Cardiac fibroblast (primary cell): Measurements from ENCODE around the gene LSS.
A peak's percentile ranks its signal among the peaks of the same experiment; 100 is the strongest.
"Not testable (repeated sequence)": the region's sequence is repeated elsewhere in the genome, so short reads cannot be mapped to it uniquely, and the experiment has no call there.

ENCODE experiments used
- DNase-seq, 2 donors: peaks; one replicate each; pipeline versions ENCODE4 v3.0.0 to v3.0.0-alpha.2; 2010; ENCODE audit warnings: low read depth in 2 of 2
- H3K4me3 ChIP-seq, 2 donors: replicated peaks in 1 of 2; 1 replicate in 1 of 2; 2 replicates in 1 of 2; pipeline ENCODE4 v1.5.1; 2011; ENCODE audit warnings: low read depth in 2 of 2, low read length in 2 of 2, mild to moderate bottlenecking in 2 of 2, moderate library complexity in 1 of 2
- TF ChIP-seq, protein P1 (sequence below): IDR thresholded peaks from one replicate; pipeline ENCODE4 v1.5.1; 2011; ENCODE audit warnings: low read depth, mild to moderate bottlenecking, low read length, inconsistent platforms

LSS gene

DNA sequence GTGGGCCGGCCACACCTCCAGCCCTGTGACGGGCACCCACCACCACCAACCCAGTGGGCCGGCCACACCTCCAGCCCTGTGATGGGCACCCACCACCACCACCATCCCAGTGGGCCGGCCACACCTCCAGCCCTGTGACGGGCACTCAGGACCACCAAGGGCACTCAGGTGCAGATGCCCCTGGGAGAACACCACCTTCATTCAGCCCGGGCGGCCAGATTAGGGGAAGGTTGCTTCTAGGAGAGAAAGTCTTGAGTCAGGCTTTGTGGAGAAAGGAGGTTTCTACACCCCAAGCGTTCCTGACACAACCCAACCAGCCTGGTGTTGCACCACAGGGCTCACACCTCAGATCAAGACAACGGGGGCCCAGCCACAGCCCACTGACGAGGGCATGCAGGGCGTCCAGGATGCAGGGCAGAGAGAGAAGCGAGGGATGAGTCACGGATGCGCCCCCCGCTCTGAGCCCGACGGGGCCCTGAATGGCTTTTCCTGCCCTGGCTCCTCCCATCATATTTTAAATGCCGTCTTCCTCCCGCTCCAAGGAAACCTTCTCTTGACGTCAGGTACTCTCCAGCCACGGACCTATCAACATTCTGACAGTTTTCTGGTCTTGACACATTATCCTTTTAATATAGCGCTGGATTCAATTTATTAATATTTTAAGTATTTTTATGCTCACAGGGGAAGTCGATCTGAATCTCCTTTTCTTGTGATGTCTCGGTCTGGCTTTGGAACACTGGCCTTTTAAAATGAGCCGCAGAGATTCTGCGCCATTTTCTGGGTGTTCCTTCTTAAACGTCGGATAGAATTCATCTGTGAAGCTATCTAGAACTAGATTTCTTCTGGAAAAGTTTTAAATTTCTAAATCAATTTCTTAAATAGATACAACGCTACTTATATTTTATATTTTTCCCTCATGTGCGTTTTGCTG lies 43.7 kb downstream of the LSS start:
- peak overlapping the region; percentile 47 to 51 for H3K4me3 ChIP-seq
- peak; percentile 71 to 96 for DNase-seq
- TF ChIP-seq, protein P1, sequence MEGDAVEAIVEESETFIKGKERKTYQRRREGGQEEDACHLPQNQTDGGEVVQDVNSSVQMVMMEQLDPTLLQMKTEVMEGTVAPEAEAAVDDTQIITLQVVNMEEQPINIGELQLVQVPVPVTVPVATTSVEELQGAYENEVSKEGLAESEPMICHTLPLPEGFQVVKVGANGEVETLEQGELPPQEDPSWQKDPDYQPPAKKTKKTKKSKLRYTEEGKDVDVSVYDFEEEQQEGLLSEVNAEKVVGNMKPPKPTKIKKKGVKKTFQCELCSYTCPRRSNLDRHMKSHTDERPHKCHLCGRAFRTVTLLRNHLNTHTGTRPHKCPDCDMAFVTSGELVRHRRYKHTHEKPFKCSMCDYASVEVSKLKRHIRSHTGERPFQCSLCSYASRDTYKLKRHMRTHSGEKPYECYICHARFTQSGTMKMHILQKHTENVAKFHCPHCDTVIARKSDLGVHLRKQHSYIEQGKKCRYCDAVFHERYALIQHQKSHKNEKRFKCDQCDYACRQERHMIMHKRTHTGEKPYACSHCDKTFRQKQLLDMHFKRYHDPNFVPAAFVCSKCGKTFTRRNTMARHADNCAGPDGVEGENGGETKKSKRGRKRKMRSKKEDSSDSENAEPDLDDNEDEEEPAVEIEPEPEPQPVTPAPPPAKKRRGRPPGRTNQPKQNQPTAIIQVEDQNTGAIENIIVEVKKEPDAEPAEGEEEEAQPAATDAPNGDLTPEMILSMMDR = no peak

DNA sequence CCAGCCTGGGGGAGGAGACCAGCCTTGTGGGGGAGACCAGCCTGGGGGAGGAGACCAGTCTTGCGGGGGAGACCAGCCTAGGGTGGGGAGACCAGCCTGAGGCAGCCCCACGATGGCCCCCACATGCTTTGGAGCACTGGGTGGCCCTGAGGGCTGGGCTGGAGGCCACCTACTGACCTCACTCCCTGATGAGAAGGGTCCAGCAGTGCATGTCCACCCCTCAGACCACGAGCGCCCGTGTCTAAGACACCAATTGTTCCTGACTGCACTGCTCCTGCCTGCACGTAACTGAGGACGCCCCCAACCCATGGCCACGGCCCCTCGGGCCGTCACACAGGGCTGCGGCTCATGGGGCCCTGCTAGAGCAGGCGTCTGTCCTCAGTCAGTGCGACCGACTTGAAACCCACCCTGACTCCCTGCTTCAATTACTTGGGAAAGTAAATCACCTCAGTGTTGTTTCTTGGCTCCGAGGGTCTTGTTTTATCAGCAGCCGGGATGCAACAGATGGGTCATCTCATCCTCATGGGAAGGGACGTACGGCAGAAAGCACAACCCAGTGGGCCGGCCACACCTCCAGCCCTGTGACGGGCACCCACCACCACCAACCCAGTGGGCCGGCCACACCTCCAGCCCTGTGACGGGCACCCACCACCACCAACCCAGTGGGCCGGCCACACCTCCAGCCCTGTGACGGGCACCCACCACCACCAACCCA lies 44.5 kb downstream of the LSS start, which contains the start of gene SPATC1L:
TSS of gene SPATC1L (minus strand) at position 550 of the 715 bp plus-strand sequence. CDS start 1,643 bp downstream, outside the sequence.
- TF ChIP-seq, protein P1 = no peak
- DNase-seq = peak; percentile 61 to 90
- H3K4me3 ChIP-seq = peak within 1 kb of the TSS; percentile 65 to 73

DNA sequence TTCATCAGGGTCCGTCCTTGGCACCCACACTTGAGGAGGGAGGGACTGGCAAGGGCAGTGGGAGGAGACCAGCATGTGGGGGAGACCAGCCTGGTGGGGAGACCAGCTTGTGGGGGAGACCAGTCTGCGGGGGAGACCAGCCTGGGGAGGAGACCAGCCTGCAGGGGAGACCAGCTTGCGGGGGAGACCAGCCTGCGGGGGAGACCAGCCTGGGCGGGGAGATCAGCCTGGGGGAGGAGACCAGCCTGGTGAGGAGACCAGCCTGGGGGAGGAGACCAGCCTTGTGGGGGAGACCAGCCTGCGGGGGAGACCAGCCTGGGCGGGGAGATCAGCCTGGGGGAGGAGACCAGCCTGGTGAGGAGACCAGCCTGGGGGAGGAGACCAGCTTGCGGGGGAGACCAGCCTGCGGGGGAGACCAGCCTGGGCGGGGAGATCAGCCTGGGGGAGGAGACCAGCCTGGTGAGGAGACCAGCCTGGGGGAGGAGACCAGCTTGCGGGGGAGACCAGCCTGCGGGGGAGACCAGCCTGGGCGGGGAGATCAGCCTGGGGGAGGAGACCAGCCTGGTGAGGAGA lies 45.2 kb downstream of the LSS start:
- H3K4me3 ChIP-seq = peak overlapping the region in 1 of 2 donors; percentile 65
- not testable (repeated sequence) for DNase-seq

DNA sequence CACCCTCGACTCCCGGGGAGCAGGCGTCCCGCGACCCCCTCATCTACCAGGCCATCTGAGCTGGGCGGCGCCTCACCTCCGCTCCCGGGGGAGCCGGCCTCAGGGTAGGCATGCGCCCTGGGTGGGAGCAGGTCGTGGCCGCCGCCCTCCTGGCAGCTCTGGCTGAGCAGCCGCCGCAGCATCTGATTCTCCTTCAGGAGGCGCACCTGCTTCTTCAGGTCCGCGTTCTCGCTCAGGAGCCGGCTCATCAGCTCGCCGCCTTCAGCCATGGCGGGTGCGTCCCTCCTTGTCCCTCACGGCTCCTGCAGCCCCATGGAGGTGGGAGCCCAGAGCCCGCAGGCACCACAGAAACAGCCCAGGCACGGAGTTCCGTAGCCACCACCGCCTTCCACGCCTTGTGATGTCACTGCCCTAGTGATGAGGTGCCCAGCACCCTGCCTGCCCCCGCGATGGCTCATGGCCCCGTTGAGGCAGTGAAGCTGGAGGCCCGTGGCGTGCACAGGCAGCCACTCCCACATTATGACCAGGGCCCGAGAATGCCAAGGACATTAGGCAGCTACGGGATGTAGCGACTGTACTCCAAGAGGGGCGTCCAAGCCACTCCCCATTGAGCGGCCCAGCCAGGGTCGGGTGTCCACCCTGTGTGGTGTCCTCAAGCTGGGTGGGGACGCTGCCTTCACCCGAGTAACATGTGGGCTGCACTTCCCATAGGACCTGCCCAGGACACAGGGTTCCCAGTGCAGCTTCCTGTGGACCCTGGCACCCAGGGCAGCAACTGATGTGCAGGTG lies 45.8 kb downstream of the LSS start:
- no peak overlapping the region for H3K4me3 ChIP-seq
- DNase-seq = no peak
- TF ChIP-seq, protein P1 = no peak

DNA sequence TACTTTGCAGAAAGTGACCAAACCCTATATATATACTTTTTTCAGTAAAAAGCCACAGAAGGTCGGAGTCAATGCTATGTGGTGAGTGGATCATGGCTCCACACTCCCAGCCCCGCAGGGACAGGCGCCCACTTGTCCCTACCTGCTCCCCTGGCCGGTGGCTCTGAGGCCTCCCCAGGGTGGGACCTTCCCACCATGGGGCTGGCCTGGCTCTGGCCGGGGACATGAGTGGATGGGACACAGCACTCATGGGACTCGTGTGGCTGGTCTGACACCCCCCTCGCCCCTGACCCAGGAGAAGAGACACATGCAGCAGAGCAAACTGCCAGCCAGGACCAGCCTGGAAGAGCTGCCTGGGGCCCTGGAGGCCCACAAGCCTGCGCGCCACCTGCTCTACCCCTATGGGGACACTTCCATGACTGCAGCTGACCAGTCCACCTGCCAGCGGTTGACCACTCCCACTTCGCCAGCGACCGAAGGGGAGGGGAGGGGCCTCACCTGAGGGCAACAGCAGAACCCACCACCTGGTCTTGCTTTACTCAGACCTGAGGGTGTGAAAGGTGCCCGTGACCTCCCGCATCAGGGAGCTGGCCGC lies 46.5 kb downstream of the LSS start:
- no peak overlapping the region for H3K4me3 ChIP-seq
- no peak for DNase-seq
- TF ChIP-seq, protein P1 = no peak

DNA sequence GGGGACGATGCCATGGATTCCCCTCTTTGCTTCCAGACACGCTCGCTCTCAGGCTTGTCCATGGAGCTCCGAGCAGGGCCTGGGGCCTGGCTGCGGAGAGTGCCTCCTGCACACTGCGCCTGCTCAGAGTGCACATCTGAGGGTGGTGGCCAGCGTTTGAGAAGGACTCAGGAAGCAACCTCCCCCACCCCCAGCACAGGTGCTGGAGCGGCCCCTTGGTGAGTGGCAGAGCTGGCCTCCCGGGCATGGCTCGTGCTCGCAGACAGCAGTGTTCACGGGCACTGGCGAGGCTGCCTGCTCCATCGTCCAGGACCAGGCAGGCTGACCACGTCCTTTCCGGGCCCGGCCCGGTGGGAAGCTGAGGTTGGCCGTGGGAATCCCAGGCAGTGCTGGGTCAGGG lies 47.1 kb downstream of the LSS start:
- DNase-seq = no peak
- H3K4me3 ChIP-seq = no peak overlapping the region
- TF ChIP-seq, protein P1 = no peak
